ENCODE measurements around the gene NUP98.

Gene NUP98

DNA sequence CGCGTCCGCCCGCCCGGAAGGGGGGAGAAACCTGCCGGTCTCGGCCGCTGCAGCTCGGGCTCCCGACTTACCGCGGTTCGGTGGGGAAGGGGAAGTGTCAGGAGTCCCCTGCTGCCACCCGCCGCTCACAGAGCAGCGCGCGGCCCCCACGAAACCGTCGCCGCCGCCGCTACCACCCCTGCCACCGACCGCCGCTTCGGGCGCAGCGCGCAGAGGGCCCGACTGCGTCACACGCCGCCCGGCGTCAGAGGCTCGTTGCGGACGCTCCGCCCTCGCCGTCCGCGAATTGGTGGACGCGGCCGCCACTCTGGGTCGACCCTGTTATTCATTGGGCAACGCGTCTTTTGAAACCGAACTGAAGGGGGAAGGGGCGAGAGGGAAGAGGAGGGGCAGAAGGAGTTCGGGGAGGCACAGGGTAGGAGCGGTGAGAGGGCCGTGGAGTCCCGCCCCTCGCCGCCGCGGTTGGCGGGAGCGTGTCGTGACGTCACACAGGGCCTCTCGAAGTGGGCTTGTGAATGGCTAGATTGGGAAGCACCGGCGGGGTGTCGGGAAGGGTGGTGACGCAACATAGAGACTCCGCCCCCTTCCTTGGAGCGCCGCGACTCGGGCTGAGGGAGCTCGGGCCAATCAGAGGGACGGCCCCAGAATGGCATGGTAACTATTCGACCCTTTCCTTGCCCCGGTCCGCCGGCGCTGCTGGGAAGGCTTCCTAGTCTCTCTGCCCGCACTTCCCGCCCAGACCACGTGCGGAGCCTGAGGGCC is at the start of gene NUP98:
Gene NUP98 (minus strand): TSS at position 226 of the 762 bp plus-strand sequence. CDS start 15,437 bp downstream, outside the sequence.
- peak within 1 kb of the TSS; percentile 79 for H2AFZ ChIP-seq (ENCODE audit: low read depth, low read length)

DNA sequence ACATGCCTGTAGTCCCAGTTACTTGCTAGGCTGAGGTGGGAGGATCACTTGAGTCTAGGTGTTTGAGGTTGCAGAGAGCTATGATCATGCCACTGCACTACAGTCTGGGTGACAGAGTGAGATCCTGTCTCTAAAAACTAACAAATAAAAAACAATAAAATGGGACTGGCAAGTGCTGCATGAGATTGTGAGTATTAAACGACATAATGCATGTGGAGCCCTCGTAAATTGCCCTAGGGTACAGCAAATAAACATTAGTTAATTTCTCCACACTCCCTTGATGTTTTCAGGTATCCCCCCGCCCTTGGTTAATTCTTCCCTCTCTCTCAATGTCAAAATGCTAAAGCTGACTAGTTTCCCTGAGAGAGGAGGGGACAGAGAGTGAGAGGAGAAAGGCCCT is 48.3 kb upstream of the NUP98 start:
- Histone ChIP-seq H3K27me3 (ENCODE audit: insufficient read depth, low read length) (no peaks in the 10 kb centered on the region), H3K9me3 (ENCODE audit: low read length) (no peaks in the 10 kb centered on the region), H3K36me3 (ENCODE audit: insufficient read depth, low read length) (no peaks in the 10 kb centered on the region), H3K4me3 (ENCODE audit: low read length) (no peak overlapping the region), H2AFZ (ENCODE audit: low read depth, low read length) (no peak overlapping the region), H3K4me1 (ENCODE audit: insufficient read depth, low read length) (peaks cover 2% of the 10 kb centered on the region)

More for the DNA sequence above, at the start of gene NUP98:
- peaks cover 2% of the 10 kb centered on the region for H3K9me3 ChIP-seq (ENCODE audit: low read length)
- peak within 1 kb of the TSS; percentile 97 for H3K4me3 ChIP-seq (ENCODE audit: low read length)
- H3K36me3 ChIP-seq (ENCODE audit: insufficient read depth, low read length): peaks cover 18% of the 10 kb centered on the region
- H3K4me1 ChIP-seq (ENCODE audit: insufficient read depth, low read length): peaks cover 11% of the 10 kb centered on the region
- H3K27me3 ChIP-seq (ENCODE audit: insufficient read depth, low read length): no peaks in the 10 kb centered on the region

DNA sequence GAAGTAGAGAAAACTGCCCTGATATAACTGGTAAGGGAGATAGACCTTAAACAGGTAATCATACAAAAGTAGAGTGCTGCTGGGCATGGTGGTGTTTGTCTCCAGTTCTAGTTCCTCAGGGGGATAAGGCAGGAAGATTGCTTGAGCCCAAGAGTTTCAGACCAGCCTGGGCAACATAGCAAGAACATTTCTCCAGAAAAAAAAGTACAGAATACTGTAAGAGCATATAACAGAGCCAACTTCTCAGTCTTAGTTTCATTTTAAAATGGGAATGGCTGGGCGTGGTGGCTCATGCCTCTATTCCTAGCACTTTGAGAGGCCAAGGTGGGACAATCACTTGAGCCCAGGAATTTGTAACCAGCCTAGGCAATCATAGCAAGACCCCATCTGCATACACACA is 47.9 kb upstream of the NUP98 start:
- H3K36me3 ChIP-seq (ENCODE audit: insufficient read depth, low read length): no peaks in the 10 kb centered on the region
- H3K9me3 ChIP-seq (ENCODE audit: low read length): no peaks in the 10 kb centered on the region
- peaks cover 2% of the 10 kb centered on the region for H3K4me1 ChIP-seq (ENCODE audit: insufficient read depth, low read length)
- H3K4me3 ChIP-seq (ENCODE audit: low read length): no peak overlapping the region
- no peaks in the 10 kb centered on the region for H3K27me3 ChIP-seq (ENCODE audit: insufficient read depth, low read length)
- no peak overlapping the region for H2AFZ ChIP-seq (ENCODE audit: low read depth, low read length)

DNA sequence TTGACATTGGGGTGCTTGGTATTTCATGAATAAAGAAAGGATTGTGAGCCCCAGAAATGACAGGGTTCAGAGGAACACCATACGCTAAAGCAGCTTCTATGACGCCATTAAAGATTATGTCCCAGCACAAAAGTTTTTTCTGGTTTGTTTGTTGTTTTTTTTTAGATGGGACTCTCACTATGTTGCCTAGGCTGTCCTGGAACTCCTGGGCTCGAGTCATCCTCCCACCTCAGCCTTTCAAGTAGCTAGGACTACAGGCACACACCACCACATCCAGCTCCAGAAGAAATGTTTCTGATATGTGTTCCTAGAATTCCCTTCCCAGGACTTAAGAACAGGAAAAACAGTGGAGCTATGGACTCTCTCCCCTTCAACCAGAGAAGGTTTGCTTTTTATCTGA is 46.0 kb upstream of the NUP98 start:
- no peak overlapping the region for H2AFZ ChIP-seq (ENCODE audit: low read depth, low read length)

DNA sequence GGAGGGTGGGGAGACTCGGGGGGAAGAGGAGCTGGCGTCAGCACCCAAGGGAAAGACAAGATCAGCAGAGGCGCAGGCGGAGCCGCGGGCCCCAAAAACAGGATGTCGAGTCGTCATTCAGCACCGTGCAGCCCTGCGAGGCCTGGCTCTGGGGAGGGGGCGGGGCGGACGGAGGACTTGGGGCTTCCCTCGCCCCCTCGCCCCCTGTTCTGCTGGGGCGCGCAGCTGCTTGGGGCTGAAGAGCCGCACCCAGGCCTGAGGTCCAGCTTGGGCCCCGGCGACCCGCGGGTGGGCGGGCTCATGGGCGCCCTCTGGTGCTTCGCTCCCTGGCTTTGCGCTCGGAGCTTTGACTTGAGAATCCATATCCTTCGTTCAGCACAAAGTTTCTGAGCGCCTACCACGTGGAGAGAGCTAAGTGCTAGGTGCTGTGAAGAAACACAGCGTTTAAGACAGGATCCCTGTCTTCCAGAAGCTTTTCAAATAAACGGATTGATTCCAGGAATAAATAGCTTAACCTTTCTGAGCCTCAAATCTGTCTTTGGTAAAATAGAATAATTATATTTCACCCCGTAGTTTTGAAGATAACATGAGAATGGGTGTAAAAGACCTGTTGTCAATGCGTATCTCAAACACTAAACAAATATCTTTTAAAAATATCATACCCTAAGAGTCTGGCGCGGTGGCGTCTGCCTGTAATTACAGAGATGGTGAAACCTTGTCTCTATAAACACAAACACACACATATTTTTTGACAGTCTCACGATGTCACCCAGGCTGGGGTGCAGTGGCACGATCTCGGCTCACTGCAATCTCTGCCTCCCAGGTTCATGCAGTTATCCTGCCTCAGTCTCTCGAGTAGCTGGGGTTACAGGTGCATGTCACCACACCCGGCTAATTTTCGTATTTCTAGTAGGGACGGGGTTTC is 44.3 kb upstream of the NUP98 start:
- peaks cover 16% of the 10 kb centered on the region for H3K4me1 ChIP-seq (ENCODE audit: insufficient read depth, low read length)
- H2AFZ ChIP-seq (ENCODE audit: low read depth, low read length): peak overlapping the region; percentile 91
- no peaks in the 10 kb centered on the region for H3K36me3 ChIP-seq (ENCODE audit: insufficient read depth, low read length)
- H3K9me3 ChIP-seq (ENCODE audit: low read length): no peaks in the 10 kb centered on the region
- peak overlapping the region; percentile 61 for H3K4me3 ChIP-seq (ENCODE audit: low read length)
- no peaks in the 10 kb centered on the region for H3K27me3 ChIP-seq (ENCODE audit: insufficient read depth, low read length)

More for the DNA sequence above, 46.0 kb upstream of the NUP98 start:
- H3K36me3 ChIP-seq (ENCODE audit: insufficient read depth, low read length): no peaks in the 10 kb centered on the region
- H3K27me3 ChIP-seq (ENCODE audit: insufficient read depth, low read length): no peaks in the 10 kb centered on the region
- H3K4me1 ChIP-seq (ENCODE audit: insufficient read depth, low read length): peaks cover 10% of the 10 kb centered on the region
- H3K4me3 ChIP-seq (ENCODE audit: low read length): no peak overlapping the region
- H3K9me3 ChIP-seq (ENCODE audit: low read length): no peaks in the 10 kb centered on the region

DNA sequence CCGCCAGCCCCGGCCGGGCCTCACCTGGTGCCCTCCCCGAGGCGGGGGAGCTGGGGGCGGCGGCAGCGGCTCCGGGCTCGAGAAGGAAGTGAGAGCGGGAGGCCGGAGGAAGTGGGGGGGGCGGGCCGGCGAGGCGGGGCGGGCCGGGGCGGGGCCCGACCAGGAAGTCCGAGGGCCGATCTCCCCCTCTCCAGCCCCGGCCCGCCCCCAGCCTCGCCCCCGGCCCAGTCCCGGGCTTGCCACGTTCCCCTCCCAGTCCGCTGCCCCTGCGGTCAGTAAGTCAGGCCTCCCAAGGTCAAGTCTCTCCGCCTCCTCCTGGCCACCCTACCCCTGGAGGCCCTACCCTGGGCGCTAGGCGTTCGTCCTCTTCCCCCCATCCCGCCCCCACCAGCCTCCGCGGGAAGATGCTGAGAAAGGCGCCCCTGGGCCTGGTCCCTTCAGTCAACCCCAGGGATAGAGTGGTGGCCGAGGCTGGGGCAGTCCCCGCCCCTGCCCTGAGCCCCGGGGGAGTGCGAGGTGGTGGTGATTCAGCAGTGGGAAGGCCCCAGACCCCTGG is 43.6 kb upstream of the NUP98 start, which contains the start of gene RHOG:
Gene RHOG (minus strand): TSS at position 90 of the 556 bp plus-strand sequence. CDS start 12,821 bp downstream, outside the sequence.
- Histone ChIP-seq H3K4me3 (ENCODE audit: low read length) (peak within 1 kb of the TSS; percentile 61), H3K9me3 (ENCODE audit: low read length) (no peaks in the 10 kb centered on the region), H3K36me3 (ENCODE audit: insufficient read depth, low read length) (no peaks in the 10 kb centered on the region), H3K27me3 (ENCODE audit: insufficient read depth, low read length) (no peaks in the 10 kb centered on the region), H3K4me1 (ENCODE audit: insufficient read depth, low read length) (peaks cover 16% of the 10 kb centered on the region), H2AFZ (ENCODE audit: low read depth, low read length) (peak within 1 kb of the TSS; percentile 91)

DNA sequence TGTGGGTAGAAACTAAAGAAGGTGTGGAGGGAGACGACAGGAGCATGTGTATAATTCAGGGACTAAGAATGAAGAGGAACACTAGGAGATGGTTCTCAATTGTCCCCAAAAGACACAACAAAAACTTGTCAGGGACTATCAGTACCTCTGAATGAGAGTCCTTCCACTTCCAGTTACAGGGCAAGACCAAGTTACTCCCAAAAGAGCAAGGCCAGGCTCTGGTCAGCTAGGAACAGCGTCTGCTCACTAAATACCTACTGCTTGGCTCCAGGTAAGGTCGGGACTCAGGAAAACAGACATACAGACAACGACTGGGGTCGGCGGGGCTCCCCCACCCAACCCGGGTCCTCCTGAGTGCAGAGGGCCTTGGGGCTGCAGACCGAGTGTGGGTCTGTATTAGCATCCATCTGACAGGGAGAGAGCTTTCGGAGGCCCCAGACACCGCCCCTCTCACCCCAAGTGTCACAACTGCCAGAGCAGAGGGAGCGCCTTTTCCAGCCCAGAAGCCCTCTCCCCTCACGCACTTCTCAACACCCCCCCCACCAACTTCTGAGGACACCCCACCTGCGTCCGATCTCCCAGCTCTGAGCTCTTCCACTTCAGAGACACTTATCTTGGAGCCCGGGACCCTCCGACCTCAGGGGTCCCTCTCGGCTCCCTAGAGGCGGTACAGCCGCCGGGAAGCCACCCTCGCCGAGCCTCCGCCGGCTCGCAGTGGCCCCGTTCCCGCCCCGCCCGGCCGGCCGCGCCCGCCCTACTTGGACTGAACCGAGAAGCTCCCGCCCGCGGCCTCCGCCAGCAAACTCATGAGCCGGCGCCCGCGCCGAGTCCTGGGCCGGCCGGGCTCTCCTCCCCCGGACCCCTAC is 42.9 kb upstream of the NUP98 start:
- H3K4me1 ChIP-seq (ENCODE audit: insufficient read depth, low read length): peaks cover 16% of the 10 kb centered on the region

DNA sequence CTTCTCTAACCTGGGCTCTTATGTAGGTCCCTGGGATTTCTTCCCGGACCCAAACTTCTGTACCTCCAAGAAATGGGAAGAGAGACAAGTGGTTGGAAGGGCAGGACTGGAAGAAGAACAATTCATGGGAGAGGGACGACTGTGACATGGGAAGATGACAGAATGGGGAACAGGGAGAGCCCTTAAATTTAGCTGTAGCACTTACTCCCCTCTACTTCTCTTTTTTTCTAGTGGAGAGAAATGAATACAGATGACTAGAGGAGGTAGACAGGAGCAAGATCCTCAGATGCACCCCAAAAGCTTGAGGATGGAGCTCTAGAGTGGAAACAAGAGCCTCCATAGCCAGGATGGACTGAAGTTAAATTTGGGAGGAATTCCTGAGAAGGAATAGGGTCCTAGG is 41.1 kb upstream of the NUP98 start:
- Histone ChIP-seq H3K27me3 (ENCODE audit: insufficient read depth, low read length) (no peaks in the 10 kb centered on the region), H2AFZ (ENCODE audit: low read depth, low read length) (no peak overlapping the region)

More for the DNA sequence above, 42.9 kb upstream of the NUP98 start:
- Histone ChIP-seq H3K9me3 (ENCODE audit: low read length) (no peaks in the 10 kb centered on the region), H3K36me3 (ENCODE audit: insufficient read depth, low read length) (peaks cover 2% of the 10 kb centered on the region), H3K27me3 (ENCODE audit: insufficient read depth, low read length) (no peaks in the 10 kb centered on the region), H2AFZ (ENCODE audit: low read depth, low read length) (peak overlapping the region; percentile 68), H3K4me3 (ENCODE audit: low read length) (peak overlapping the region; percentile 61)

DNA sequence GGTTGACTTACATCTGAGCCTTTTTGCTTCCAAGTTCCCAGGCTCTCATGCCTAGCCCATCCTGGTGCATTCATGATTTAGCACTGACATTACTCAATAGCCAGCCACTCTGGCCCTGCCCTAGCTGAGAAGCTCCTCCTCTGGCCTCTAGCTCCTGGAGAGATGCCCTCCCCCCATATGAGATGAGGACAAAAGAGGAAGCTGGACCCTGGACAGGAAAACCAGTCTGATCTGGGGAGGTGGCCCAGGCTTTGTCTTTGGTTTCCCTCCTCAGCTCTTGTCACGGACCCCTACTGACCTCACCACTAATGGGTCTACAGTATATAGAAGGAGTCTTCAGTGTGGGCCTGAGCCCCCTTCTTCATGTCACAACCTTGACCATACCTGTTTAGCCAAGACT is 40.4 kb upstream of the NUP98 start:
- Histone ChIP-seq H3K27me3 (ENCODE audit: insufficient read depth, low read length) (no peaks in the 10 kb centered on the region), H2AFZ (ENCODE audit: low read depth, low read length) (no peak overlapping the region)

More for the DNA sequence above, 41.1 kb upstream of the NUP98 start:
- Histone ChIP-seq H3K9me3 (ENCODE audit: low read length) (no peaks in the 10 kb centered on the region), H3K4me1 (ENCODE audit: insufficient read depth, low read length) (peaks cover 16% of the 10 kb centered on the region), H3K36me3 (ENCODE audit: insufficient read depth, low read length) (peaks cover 4% of the 10 kb centered on the region), H3K4me3 (ENCODE audit: low read length) (no peak overlapping the region)

DNA sequence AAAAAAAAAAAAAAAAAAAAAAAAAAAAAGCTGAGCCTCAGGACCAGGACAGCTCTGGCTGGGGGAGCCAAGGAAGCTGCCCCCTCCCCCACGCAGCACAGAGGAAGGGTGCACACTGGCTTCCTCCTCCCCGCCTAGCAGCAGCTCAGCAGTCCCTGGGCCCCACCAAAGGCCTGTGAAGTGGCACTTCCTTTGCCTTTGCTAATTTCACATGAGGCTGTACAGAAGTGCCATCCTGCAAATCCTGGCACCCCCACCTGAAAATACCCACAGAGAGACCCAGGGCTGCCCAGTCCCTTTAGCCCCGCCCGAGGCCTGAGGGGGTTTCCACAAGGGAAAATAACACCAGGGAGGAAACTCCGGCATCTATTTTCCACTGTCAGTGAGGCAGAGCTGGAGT is 39.5 kb upstream of the NUP98 start:
- peaks cover 14% of the 10 kb centered on the region for H3K4me1 ChIP-seq (ENCODE audit: insufficient read depth, low read length)
- no peak overlapping the region for H3K4me3 ChIP-seq (ENCODE audit: low read length)
- no peaks in the 10 kb centered on the region for H3K27me3 ChIP-seq (ENCODE audit: insufficient read depth, low read length)
- peaks cover 4% of the 10 kb centered on the region for H3K36me3 ChIP-seq (ENCODE audit: insufficient read depth, low read length)
- H3K9me3 ChIP-seq (ENCODE audit: low read length): no peaks in the 10 kb centered on the region
- H2AFZ ChIP-seq (ENCODE audit: low read depth, low read length): no peak overlapping the region

More for the DNA sequence above, 40.4 kb upstream of the NUP98 start:
- peaks cover 16% of the 10 kb centered on the region for H3K4me1 ChIP-seq (ENCODE audit: insufficient read depth, low read length)
- H3K4me3 ChIP-seq (ENCODE audit: low read length): no peak overlapping the region
- peaks cover 4% of the 10 kb centered on the region for H3K36me3 ChIP-seq (ENCODE audit: insufficient read depth, low read length)
- H3K9me3 ChIP-seq (ENCODE audit: low read length): no peaks in the 10 kb centered on the region

DNA sequence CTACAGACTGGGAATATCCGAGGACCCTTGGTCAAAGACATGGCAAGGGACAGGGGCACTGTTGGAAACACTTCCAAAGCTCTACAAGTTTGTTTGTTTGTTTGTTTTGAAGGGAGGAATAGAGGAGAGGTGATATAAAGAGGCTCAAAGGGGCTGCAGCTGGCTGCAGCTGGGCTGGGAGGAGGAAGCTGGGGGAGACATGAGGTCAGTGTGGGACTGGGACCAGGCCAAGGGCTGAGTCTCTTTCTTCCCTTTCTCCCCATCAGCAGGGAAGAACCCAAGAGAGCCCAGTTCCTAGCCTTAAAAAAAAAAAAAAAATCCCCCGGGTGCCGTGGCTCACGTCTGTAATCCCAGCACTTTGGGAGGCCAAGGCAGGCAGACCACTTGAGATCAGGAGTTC is 38.4 kb upstream of the NUP98 start:
- Histone ChIP-seq H3K9me3 (ENCODE audit: low read length) (no peaks in the 10 kb centered on the region), H2AFZ (ENCODE audit: low read depth, low read length) (no peak overlapping the region), H3K4me3 (ENCODE audit: low read length) (no peak overlapping the region), H3K36me3 (ENCODE audit: insufficient read depth, low read length) (peaks cover 9% of the 10 kb centered on the region), H3K4me1 (ENCODE audit: insufficient read depth, low read length) (peaks cover 13% of the 10 kb centered on the region), H3K27me3 (ENCODE audit: insufficient read depth, low read length) (no peaks in the 10 kb centered on the region)

All from neuron (in vitro differentiated cells).